IPS-11a (cell line): ENCODE results near the gene MOV10.
"Not testable (repeated sequence)": the region's sequence is repeated elsewhere in the genome, so short reads cannot be mapped to it uniquely, and the experiment has no call there.

Source experiments
- H3K4me3 ChIP-seq: one replicate; pipeline ENCODE4 v1.5.1; 2013; ENCODE audit warnings: low read depth, low read length, control low read depth

MOV10 gene

GRCh38 chr1:112674440-112674985 is at the start of gene MOV10:
TSS of gene MOV10 (plus strand) at chr1:112674659. CDS start at chr1:112674913, 254 bp downstream.
- peak within 1 kb of the TSS; percentile 79 for H3K4me3 ChIP-seq

GRCh38 chr1:112625696-112626095 is 48.8 kb upstream of the MOV10 start:
- no peak overlapping the region for H3K4me3 ChIP-seq

DNA sequence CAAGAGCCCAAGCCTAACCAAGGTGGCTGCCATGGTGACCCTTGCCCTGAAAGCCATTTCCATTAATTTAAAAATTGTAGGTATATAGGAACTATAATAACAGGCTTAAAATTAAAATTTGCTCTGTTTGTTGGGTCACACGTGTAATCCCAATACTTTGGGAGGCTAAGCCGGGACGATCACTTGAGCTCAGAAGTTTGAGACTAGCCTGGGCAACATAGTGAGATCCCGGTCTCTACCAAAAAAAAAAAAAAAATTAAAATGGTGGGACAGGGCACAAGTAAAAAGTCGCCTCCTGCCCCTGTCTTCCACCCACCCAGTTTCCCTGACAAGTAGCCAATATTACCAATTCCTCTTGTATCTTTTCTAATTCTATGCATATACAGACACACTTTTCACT is 48.3 kb upstream of the MOV10 start:
- H3K4me3 ChIP-seq: no peak overlapping the region

DNA sequence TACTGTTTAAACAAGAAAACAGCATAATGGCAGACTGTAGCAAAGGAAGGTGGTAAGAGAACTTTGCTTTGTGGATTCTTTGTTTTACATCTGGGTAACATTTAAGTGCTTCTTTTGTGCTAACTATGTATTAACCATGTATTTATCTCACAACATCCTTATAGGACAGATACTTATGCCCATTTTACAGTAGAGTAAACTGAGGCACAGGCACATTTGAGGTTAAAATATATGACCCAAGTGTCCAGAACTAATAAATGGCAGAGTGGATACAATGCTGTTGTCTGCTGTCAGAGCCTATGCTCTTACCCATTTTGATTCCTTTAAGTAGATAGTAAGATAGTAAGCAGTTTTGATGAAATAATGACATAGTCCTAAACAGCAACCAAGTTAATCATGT is 47.6 kb upstream of the MOV10 start:
- H3K4me3 ChIP-seq: no peak overlapping the region

- H3K4me3 ChIP-seq: no peak overlapping the region
Observed at GRCh38 chr1:112628516-112628915, 45.9 kb upstream of the MOV10 start.

GRCh38 chr1:112629256-112629655 is 45.2 kb upstream of the MOV10 start:
- H3K4me3 ChIP-seq: no peak overlapping the region

- no peak overlapping the region for H3K4me3 ChIP-seq
Observed at GRCh38 chr1:112633628-112634027, 40.8 kb upstream of the MOV10 start.

DNA sequence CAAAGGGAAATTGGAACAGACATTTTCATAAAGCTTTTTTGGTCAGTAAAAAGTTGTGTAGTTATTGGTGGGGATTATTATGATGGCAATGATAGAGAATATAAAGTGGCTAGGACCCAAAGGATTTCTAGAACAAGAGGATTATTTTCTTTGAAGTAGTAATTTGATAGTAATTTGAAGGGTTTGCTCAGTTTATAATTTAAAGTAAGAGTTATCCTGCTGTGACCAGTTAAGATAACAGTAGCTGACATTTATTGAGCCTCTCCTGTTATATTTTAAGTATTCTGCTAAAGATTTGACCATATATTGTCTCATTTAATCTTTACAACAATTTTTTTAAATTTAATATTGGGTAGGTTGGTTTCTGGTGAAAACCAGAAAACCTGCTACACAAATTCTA is 40.1 kb upstream of the MOV10 start:
- H3K4me3 ChIP-seq: no peak overlapping the region

DNA sequence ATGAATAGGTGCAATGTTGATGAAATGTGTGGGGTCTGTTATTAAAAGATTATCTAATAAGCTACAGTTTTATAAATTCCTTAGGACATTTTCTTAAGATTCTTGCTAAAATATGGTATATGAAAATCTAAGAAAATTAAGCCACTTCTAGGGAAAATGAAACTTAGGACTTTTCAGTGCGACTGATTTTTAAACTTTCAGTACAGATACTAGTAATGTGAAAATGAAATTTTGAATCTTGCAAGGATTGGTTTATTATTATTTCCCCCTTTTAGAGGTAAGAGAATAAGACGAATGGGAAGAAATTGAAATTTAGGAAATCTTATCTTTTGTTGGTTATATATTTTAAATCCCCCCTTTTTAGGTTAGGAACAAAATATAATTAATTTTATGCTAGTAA is 38.4 kb upstream of the MOV10 start:
- no peak overlapping the region for H3K4me3 ChIP-seq

DNA sequence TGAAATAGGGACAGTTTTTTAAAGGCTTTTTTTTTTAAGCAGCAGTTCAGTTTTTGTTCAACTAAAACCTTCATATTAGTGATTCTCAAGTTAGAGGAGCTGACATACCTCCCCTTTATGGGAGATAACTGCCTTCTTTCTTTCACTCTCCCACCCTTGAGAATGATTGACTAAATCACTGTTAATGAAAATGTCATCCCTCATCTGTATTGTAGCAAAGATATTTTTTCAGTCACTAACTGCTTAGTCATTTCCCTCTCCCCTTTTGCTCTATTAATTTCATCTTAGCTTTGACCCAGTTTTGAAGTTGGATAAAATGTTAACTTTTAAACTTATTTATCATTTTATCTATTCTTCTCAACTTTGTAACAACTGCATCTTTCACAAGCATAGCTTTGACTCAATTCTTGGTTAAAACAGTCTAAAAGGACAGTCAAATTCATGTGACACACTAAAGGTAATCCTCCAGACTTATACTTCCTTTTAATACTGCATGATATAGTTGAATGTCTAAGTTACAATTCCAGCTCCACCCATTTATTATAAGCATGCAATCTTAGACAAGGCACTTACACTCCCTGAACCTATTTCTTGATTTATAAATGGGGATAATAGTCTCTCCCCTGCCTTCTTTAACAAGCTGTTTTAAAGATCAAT is 37.7 kb upstream of the MOV10 start:
- H3K4me3 ChIP-seq: no peak overlapping the region

GRCh38 chr1:112637254-112638109 is 37.0 kb upstream of the MOV10 start:
- H3K4me3 ChIP-seq: no peak overlapping the region

DNA sequence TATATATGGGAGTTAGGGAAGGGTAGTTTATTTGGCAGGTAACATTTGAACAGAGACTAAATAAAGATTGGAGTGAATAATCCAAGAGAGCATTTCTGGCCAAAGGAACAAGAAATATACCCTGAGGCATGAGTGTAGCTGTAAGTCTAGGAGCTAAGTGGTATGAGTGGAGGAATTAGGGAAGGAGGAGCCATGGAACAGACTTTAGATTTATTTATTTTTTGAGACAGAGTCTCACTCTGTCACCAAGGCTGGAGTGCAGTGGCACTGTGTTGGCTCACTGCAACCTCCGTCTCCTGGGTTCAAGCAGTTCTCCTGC is 36.4 kb upstream of the MOV10 start:
- no peak overlapping the region for H3K4me3 ChIP-seq

GRCh38 chr1:112640437-112640836 is 34.0 kb upstream of the MOV10 start:
- not testable (repeated sequence) for H3K4me3 ChIP-seq

GRCh38 chr1:112643080-112643479 is 31.4 kb upstream of the MOV10 start:
- no peak overlapping the region for H3K4me3 ChIP-seq

DNA sequence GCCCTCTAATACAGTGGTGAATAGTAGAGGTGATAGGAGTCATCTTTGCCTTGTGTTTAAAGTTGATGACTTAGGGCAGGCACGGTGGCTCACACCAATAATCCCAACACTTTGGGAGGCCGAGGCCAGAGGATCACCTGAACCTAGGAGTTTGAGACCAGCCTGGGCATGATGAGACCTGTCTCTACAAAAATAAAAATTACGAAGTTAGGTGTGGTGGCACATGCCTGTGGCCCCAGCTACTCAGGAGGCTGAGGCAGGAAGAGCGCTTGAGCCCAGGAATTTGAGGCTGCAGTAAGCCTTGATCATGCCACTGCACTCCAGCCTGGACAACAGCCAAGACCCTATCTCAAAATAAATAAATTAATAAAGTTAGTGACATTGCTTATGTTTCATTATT is 28.2 kb upstream of the MOV10 start:
- H3K4me3 ChIP-seq: no peak overlapping the region

GRCh38 chr1:112651205-112651604 is 23.3 kb upstream of the MOV10 start:
- no peak overlapping the region for H3K4me3 ChIP-seq

DNA sequence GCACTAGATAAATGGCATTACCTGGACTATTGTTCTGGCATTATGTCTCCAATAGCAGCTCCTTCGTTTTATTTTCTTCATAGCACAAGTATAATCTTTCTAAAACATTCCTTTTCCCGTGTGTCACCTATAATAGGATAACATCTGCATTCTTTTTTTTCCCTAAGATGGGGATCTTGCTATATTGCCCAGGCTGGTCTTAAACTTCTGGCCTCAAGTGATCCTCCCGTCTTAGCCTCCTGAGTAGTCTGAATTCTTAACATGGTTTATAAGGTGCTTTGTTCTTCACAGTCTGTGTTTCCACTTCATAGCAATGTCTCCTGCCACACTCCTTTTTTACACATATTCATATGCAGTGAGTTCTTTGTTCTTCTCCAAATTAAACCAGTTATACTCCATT is 8.6 kb upstream of the MOV10 start:
- H3K4me3 ChIP-seq: no peak overlapping the region

- H3K4me3 ChIP-seq: no peak overlapping the region
Observed at GRCh38 chr1:112666946-112667345, 7.5 kb upstream of the MOV10 start.

GRCh38 chr1:112672009-112672408 is 2.5 kb upstream of the MOV10 start:
- no peak overlapping the region for H3K4me3 ChIP-seq

GRCh38 chr1:112672842-112673241 is 1.6 kb upstream of the MOV10 start:
- no peak overlapping the region for H3K4me3 ChIP-seq

DNA sequence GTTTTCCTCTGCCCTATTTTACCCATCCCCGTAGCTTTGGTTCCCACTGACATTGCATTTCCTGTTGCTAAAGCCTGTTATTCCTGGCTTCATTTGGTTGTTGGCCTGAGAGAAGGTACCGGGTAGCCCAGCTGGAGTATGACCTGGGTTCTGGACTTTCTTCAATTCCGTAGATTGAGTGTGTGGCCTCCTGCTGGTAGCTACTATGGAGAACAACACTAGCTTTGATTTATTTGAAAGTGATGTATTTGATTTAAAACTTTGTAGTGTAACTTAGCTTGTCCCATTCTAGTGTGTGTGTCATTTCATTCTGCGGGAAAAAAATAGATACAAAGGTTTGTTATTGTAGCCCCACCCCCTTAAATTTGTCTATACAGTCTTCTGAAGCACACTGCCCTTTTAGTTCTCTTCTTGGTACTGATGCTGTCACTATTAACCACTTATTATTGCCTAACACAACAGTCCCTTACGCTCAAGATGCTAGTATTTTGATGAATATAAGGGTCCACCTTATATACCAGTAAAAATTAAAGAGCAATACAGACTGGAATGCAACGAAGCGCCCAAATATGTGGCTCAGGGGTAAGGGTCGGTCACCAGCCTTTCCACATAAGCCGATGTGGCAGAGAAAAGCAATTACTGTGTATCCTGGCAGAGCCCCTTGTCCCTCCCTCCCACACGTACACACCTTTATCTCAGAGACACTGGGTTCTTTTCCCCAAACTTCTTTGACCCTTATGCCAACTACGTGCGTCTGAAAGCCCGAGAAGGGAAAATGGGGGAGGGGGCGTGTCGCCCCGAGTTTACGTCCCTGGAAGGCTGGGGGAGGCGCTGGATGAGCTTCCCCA is 643 bp upstream of the MOV10 start:
- peak overlapping the region; percentile 79 for H3K4me3 ChIP-seq
